Measurements from ENCODE around the gene IQGAP2.

The IQGAP2 gene

DNA sequence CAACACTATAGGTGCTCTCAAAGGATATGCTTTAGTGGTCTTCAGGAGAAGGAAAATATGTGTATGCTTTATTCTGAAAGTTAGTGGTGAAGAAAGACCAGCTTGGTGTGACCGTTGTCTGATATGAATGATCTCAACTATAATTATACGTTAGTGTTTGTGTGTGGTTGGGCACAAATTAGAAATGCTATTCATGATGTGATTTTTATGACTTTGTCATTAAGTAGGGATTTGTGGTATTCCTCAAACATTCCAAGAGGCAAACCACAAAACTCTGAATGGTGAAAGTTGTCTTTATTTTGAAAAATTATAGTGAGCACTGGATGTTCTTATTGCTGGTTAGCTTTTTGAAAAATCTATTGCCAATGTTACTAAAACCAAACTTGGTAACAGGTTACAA lies 306.7 kb downstream of the IQGAP2 start:
- TF ChIP-seq, protein P1, sequence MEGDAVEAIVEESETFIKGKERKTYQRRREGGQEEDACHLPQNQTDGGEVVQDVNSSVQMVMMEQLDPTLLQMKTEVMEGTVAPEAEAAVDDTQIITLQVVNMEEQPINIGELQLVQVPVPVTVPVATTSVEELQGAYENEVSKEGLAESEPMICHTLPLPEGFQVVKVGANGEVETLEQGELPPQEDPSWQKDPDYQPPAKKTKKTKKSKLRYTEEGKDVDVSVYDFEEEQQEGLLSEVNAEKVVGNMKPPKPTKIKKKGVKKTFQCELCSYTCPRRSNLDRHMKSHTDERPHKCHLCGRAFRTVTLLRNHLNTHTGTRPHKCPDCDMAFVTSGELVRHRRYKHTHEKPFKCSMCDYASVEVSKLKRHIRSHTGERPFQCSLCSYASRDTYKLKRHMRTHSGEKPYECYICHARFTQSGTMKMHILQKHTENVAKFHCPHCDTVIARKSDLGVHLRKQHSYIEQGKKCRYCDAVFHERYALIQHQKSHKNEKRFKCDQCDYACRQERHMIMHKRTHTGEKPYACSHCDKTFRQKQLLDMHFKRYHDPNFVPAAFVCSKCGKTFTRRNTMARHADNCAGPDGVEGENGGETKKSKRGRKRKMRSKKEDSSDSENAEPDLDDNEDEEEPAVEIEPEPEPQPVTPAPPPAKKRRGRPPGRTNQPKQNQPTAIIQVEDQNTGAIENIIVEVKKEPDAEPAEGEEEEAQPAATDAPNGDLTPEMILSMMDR (IDR thresholded peaks at IDR 0.05; ENCODE audit: borderline replicate concordance, insufficient read depth, low read depth, low read length), result no peak
- no peak overlapping the region for H3K4me3 ChIP-seq (ENCODE audit: low read depth, low read length)

DNA sequence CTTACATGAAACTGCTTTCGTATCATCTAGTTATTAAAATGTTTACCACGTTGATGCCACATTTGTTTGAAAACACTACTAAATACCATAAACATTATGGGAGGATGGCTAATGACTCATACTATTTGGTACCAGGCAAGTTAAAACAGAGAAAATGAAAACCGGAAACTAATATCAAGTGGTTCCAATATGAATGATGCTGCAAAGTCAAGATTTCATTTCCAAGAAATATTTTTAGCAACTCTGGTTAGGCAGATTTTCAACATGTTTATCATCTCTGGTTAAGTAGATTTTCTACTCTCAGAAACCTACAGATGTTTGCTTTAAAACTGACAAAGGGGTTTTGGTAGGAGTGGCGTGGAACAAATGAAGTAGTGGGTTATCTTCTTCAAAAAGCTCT lies 307.9 kb downstream of the IQGAP2 start:
- TF ChIP-seq, protein P1 (IDR thresholded peaks at IDR 0.05; ENCODE audit: borderline replicate concordance, insufficient read depth, low read depth, low read length), result no peak

DNA sequence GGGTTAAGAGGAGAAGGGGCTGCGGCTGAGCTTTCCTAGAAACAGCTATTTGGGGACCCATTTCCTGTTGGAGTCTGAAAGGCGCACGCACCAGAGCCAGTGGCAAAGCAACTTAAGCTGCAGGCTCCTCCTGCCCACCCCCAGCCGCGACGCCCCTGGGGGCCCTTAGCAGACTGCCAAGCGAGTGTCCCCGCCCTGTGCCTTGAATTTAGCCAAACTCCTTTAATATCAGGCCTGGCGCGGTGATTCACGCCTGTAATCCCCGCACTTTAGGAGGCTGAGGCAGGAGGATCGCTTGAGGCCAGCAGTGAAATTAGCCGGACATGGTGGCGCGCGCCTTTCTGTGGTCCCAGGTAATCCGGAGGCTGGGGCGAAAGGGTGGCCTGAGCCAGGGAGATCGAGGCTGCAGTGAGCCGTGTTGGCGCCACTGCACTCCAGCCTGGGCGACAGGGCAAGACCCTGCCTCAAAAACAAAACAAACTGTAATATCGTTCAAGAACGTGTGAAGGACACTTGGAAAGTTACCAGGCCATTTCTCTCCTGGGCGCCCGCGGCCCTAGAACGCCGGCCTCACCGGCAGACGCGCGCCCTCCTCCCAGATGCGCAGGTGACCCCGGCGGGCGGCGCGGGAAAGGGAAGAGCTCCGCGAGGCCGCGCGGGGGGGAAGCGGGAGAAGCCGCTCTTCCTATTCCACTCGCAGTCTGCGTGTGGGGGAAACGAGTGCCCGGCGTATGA lies 311.8 kb downstream of the IQGAP2 start:
- H3K4me3 ChIP-seq (ENCODE audit: low read depth, low read length), result peak overlapping the region; percentile 60
- TF ChIP-seq, protein P1 (IDR thresholded peaks at IDR 0.05; ENCODE audit: borderline replicate concordance, insufficient read depth, low read depth, low read length), result no peak

More for the DNA sequence above, 307.9 kb downstream of the IQGAP2 start:
- H3K4me3 ChIP-seq (ENCODE audit: low read depth, low read length), result no peak overlapping the region

DNA sequence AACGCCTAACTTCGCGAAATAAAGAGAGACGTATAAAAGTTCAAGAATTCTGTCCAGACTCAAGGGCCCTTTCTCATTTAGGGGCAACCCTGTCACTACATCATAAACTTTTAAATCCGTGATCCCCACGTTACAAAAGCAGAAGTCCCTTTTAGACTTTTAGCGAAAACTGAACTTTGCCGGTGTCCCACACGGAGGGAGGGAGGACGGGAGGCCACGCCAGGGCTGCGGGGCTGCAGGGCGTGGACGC lies 312.3 kb downstream of the IQGAP2 start:
- TF ChIP-seq, protein P1 (IDR thresholded peaks at IDR 0.05; ENCODE audit: borderline replicate concordance, insufficient read depth, low read depth, low read length), result no peak

DNA sequence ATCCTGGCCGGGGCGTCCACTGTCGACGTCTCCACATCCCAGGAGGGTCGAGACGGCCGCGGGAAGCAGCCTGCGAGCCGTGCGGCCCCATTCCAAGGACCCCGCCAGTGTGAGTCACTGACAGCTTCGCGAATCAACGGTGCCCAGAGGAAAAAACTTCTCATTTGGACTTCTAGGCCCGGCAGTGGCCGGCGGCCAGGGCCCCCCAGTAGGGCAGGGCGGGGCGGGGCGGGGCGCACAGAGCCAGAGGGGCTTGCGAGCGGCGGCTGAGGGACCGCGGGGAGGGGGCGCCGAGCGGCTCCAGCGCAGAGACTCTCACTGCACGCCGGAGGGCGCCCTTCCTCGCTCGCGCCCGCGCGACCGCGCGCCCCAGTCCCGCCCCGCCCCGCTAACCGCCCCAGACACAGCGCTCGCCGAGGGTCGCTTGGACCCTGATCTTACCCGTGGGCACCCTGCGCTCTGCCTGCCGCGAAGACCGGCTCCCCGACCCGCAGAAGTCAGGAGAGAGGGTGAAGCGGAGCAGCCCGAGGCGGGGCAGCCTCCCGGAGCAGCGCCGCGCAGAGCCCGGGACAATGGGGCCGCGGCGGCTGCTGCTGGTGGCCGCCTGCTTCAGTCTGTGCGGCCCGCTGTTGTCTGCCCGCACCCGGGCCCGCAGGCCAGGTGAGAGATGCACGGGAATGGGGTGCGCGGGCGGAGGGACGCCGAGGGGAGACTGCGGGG lies 312.8 kb downstream of the IQGAP2 start, which contains the start of gene F2R:
TSS of gene F2R (plus strand) at position 391 of the 720 bp plus-strand sequence. CDS start at position 573, 182 bp downstream.
- H3K4me3 ChIP-seq (ENCODE audit: low read depth, low read length), result peak within 1 kb of the TSS; percentile 60
- TF ChIP-seq, protein P1 (IDR thresholded peaks at IDR 0.05; ENCODE audit: borderline replicate concordance, insufficient read depth, low read depth, low read length), result peak; percentile 62

More for the DNA sequence above, 312.3 kb downstream of the IQGAP2 start:
- H3K4me3 ChIP-seq (ENCODE audit: low read depth, low read length), result peak overlapping the region; percentile 60

DNA sequence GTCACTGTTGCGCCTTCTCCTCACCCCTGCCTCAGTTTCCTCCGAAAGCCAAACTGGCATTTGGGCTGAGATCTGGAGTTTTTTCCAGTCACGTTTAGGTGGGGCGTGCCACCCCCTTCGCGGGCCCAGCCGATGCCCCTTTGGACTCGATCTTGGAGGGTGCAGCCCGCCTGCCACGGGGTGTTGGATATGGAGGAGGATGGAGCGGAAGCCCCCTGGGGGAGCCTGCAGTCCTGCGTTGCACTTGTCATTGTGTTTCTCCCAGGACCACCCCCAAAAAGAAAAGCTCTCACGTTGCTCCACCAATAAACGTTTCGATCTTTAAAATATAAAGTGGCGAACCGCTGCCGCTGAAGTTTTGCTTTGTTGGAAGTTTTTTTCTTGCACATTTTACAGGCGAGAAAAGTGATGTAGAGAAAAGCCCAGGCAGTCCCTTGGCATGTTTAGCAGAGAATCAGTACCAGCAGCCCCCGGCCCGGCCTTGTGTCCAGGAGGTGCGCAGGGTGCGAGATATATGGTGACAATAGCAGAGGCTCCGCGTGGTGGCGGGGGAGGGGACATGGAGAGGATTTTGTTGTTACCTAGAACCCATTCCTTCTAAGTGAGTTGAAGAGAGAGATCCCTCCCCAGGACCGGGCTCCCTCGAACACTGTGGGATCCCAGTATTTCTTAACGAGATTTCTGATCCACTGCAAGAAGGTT lies 313.5 kb downstream of the IQGAP2 start:
- TF ChIP-seq, protein P1 (IDR thresholded peaks at IDR 0.05; ENCODE audit: borderline replicate concordance, insufficient read depth, low read depth, low read length), result no peak
- peak overlapping the region; percentile 60 for H3K4me3 ChIP-seq (ENCODE audit: low read depth, low read length)

Measured in GM12875 (cell line).